HEK293 (cell line): Measurements from ENCODE around the gene UBA6.

Experiments used
- CTCF ChIA-PET: fragments of 350-600 bp; formaldehyde crosslinking; extraction: SDS; loops from one replicate; lab custom pipeline; 2021; ENCODE audit warnings: antibody characterized with exemption; lab: Yijun Ruan, JAX
- POLR2A ChIA-PET: fragments of 300-600 bp; formaldehyde crosslinking; extraction: SDS; loops from one replicate; lab custom pipeline; 2020; ENCODE audit warnings: antibody characterized with exemption, inconsistent platforms; lab: Yijun Ruan, JAX
- H3K27ac ChIP-seq: fragments of 200-500 bp; sonication (Bioruptor generic); 2 replicates; pipeline ENCODE4 v1.5.1; 2014; ENCODE audit warnings: low read depth, low read length, control low read depth, inconsistent platforms; ENCODE audit errors: extremely low read depth
- H3K36me3 ChIP-seq, 2 experiments: fragments of 200-500 bp in 1 of 2; sonication (Bioruptor generic) in 1 of 2; 1 replicate in 1 of 2; 2 replicates in 1 of 2; pipeline ENCODE4 v1.5.1; 2014 to 2017; ENCODE audit warnings: inconsistent platforms in 2 of 2, low read length in 2 of 2; ENCODE audit not compliant: control insufficient read depth in 2 of 2, insufficient read depth in 1 of 2
- H3K4me1 ChIP-seq: fragments of 200-500 bp; sonication (Bioruptor generic); 2 replicates; pipeline ENCODE4 v1.5.1; 2014; ENCODE audit warnings: mild to moderate bottlenecking, low read length, inconsistent platforms; ENCODE audit not compliant: control insufficient read depth, insufficient read depth
- H3K4me3 ChIP-seq: 2 replicates; pipeline ENCODE4 v1.5.1; 2011; ENCODE audit warnings: low read depth, mild to moderate bottlenecking, control low read depth, low read length, moderate library complexity
- H3K9me3 ChIP-seq: fragments of 200-500 bp; sonication (Bioruptor generic); 2 replicates; pipeline ENCODE4 v1.5.1; 2014; ENCODE audit warnings: low read depth, low read length, inconsistent platforms; ENCODE audit not compliant: control insufficient read depth, insufficient read depth
- AEBP2 ChIP-seq: fragments of 450-650 bp; formaldehyde crosslinking; IDR thresholded peaks from 2 replicates; pipeline ENCODE4 v1.5.1; 2016; ENCODE audit warnings: missing biosample characterization, missing genetic modification characterization, borderline replicate concordance
- CTCF ChIP-seq: fragments of 450-650 bp; formaldehyde crosslinking; IDR thresholded peaks from 2 replicates; pipeline ENCODE4 v1.5.1; 2016; ENCODE audit warnings: missing biosample characterization, missing genetic modification characterization
- KLF10 ChIP-seq: fragments of 450-650 bp; IDR thresholded peaks from 2 replicates; pipeline ENCODE4 v1.5.1; 2018; ENCODE audit warnings: missing biosample characterization, mild to moderate bottlenecking, missing genetic modification characterization
- REPIN1 ChIP-seq: fragments of 450-650 bp; formaldehyde crosslinking; IDR thresholded peaks from 2 replicates; pipeline ENCODE4 v1.5.1; 2017; ENCODE audit warnings: missing biosample characterization, missing genetic modification characterization, low read depth
- SALL2 ChIP-seq: fragments of 450-650 bp; formaldehyde crosslinking; IDR thresholded peaks from 2 replicates; pipeline ENCODE4 v1.5.0; 2017; ENCODE audit warnings: missing biosample characterization, mild to moderate bottlenecking, missing genetic modification characterization, borderline replicate concordance
- ZBTB26 ChIP-seq: fragments of 450-650 bp; formaldehyde crosslinking; optimal IDR thresholded peaks from 2 replicates; pipeline ENCODE3; 2016; ENCODE audit warnings: missing biosample characterization, mild to moderate bottlenecking, missing genetic modification characterization
- ZEB2 ChIP-seq: fragments of 450-650 bp; formaldehyde crosslinking; IDR thresholded peaks from 2 replicates; pipeline ENCODE4 v1.5.1; 2016; ENCODE audit warnings: missing biosample characterization, missing genetic modification characterization
- ZNF140 ChIP-seq: fragments of 450-650 bp; formaldehyde crosslinking; IDR thresholded peaks from 2 replicates; pipeline ENCODE4 v1.5.1; 2016; ENCODE audit warnings: missing biosample characterization, missing genetic modification characterization
- ZNF157 ChIP-seq: fragments of 450-650 bp; formaldehyde crosslinking; IDR thresholded peaks from 2 replicates; pipeline ENCODE4 v1.5.1; 2016; ENCODE audit warnings: missing biosample characterization, missing genetic modification characterization
- ZNF175 ChIP-seq: fragments of 450-650 bp; formaldehyde crosslinking; IDR thresholded peaks from 2 replicates; pipeline ENCODE4 v1.5.1; 2016; ENCODE audit warnings: missing biosample characterization, missing genetic modification characterization
- ZNF280C ChIP-seq: fragments of 450-650 bp; formaldehyde crosslinking; IDR thresholded peaks from 2 replicates; pipeline ENCODE4 v1.5.1; 2016; ENCODE audit warnings: missing biosample characterization, missing genetic modification characterization
- ZNF48 ChIP-seq: fragments of 450-650 bp; formaldehyde crosslinking; IDR thresholded peaks from 2 replicates; pipeline ENCODE4 v1.5.1; 2016; ENCODE audit warnings: missing biosample characterization, missing genetic modification characterization
- ZNF488 ChIP-seq: fragments of 450-650 bp; formaldehyde crosslinking; IDR thresholded peaks from 2 replicates; pipeline ENCODE4 v1.5.1; 2016; ENCODE audit warnings: missing biosample characterization, missing genetic modification characterization
- ZNF544 ChIP-seq: fragments of 450-650 bp; formaldehyde crosslinking; IDR thresholded peaks from 2 replicates; pipeline ENCODE4 v1.5.0; 2017; ENCODE audit warnings: missing biosample characterization, missing genetic modification characterization
- ZNF571 ChIP-seq: fragments of 450-650 bp; formaldehyde crosslinking; IDR thresholded peaks from 2 replicates; pipeline ENCODE4 v1.5.0; 2017; ENCODE audit warnings: missing biosample characterization, missing genetic modification characterization
- ZNF596 ChIP-seq: fragments of 450-650 bp; IDR thresholded peaks from 2 replicates; pipeline ENCODE4 v1.5.0; 2018; ENCODE audit warnings: missing biosample characterization, mild to moderate bottlenecking, missing genetic modification characterization, moderate library complexity
- ZNF610 ChIP-seq: fragments of 450-650 bp; formaldehyde crosslinking; IDR thresholded peaks from 2 replicates; pipeline ENCODE4 v1.5.1; 2016; ENCODE audit warnings: missing biosample characterization, missing genetic modification characterization, borderline replicate concordance
- ZNF639 ChIP-seq: fragments of 450-650 bp; formaldehyde crosslinking; IDR thresholded peaks from 2 replicates; pipeline ENCODE4 v1.5.1; 2016; ENCODE audit warnings: missing biosample characterization, missing genetic modification characterization
- ZNF701 ChIP-seq: fragments of 450-650 bp; formaldehyde crosslinking; IDR thresholded peaks from 2 replicates; pipeline ENCODE4 v1.5.1; 2016; ENCODE audit warnings: missing biosample characterization, missing genetic modification characterization
- ZNF791 ChIP-seq: fragments of 450-650 bp; formaldehyde crosslinking; IDR thresholded peaks from 2 replicates; pipeline ENCODE4 v1.5.1; 2016; ENCODE audit warnings: missing biosample characterization, missing genetic modification characterization
- ZNF792 ChIP-seq: fragments of 450-650 bp; formaldehyde crosslinking; IDR thresholded peaks from 2 replicates; pipeline ENCODE4 v1.5.1; 2016; ENCODE audit warnings: missing biosample characterization, missing genetic modification characterization
- ZSCAN23 ChIP-seq: fragments of 450-650 bp; formaldehyde crosslinking; IDR thresholded peaks from 2 replicates; pipeline ENCODE4 v1.5.1; 2016; ENCODE audit warnings: missing biosample characterization, missing genetic modification characterization

UBA6 gene

GRCh38 chr4:67659065-67659464 lies 41.9 kb downstream of the UBA6 start (continued):
- TF ChIP-seq ZNF157 (tag by site-specific recombination) (no peak), ZNF596 (tag by site-specific recombination) (no peak)
- TF ChIP-seq, all 188 proteins: peak for 0

GRCh38 chr4:67658302-67658701 lies 42.7 kb downstream of the UBA6 start:
- Histone ChIP-seq H3K9me3 (no peaks in the 10 kb centered on the region), H3K4me3 (no peak overlapping the region), H3K36me3 (peaks cover 0 to 49% of the 10 kb centered on the region in 2 experiments; a peak in 2 of 3 replicates), H3K4me1 (no peaks in the 10 kb centered on the region), H3K27ac (no peak overlapping the region)
- TF ChIP-seq AEBP2 (tag by site-specific recombination) (no peak), ZNF639 (no peak), ZNF488 (tag by site-specific recombination) (no peak), ZNF157 (tag by site-specific recombination) (no peak), ZNF701 (tag by site-specific recombination) (no peak), ZNF792 (tag by site-specific recombination) (no peak), ZNF140 (tag by site-specific recombination) (no peak), ZSCAN23 (tag by site-specific recombination) (no peak), ZNF571 (tag by site-specific recombination) (no peak), ZNF175 (tag by site-specific recombination) (no peak), ZNF791 (tag by site-specific recombination) (no peak), ZNF280C (no peak), ZNF610 (no peak)
- ChIA-PET POLR2A (no interaction called here), CTCF (no interaction called here)

- TF ChIP-seq ZEB2 (tag by site-specific recombination) (no peak), CTCF (tag by site-specific recombination) (no peak), ZNF544 (no peak), KLF10 (no peak), SALL2 (tag by site-specific recombination) (no peak), ZBTB26 (tag by site-specific recombination) (no peak), REPIN1 (no peak), ZNF48 (tag by site-specific recombination) (no peak)
- CTCF ChIA-PET: interaction anchor here (0.6 to 1.4 kb wide), 2 partner anchors 105 to 1330 kb away, joined by 3 to 6 read pairs; no protein-coding TSS in a partner anchor
- no peak overlapping the region for H3K27ac ChIP-seq
- H3K9me3 ChIP-seq: no peaks in the 10 kb centered on the region
- H3K4me3 ChIP-seq: no peak overlapping the region
- no peaks in the 10 kb centered on the region for H3K4me1 ChIP-seq
- H3K36me3 ChIP-seq: peaks cover 0 to 22% of the 10 kb centered on the region in 2 experiments; a peak in 2 of 3 replicates
- POLR2A ChIA-PET: no interaction called here
These were observed 49.4 kb downstream of the UBA6 start for GRCh38 chr4:67651536-67651935.
